ENCODE results near the gene CRTC2.

Gene CRTC2

DNA sequence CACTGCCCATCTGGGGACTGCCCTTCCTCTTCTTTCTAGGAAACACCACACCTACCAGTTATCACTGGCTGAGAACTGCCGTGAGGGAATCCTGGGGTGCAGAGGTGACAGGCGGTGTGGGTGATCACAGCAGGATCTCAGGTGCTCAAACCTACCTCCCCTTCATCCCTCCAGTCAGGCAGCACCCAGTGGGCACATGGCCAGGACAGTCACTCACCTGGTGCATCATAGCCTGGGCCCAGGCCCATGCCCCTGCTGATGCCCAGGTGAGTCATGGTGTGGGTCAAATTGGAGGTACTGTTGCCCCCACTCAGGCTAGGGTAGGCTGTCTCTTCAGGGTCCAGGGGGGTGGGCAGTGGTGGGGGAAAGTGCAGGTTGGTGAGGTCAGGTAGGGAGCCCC lies 6.6 kb downstream of the CRTC2 start:
- peaks cover 67% of the 10 kb centered on the region for H3K36me3 ChIP-seq (ENCODE audit: insufficient read depth, low read length)

DNA sequence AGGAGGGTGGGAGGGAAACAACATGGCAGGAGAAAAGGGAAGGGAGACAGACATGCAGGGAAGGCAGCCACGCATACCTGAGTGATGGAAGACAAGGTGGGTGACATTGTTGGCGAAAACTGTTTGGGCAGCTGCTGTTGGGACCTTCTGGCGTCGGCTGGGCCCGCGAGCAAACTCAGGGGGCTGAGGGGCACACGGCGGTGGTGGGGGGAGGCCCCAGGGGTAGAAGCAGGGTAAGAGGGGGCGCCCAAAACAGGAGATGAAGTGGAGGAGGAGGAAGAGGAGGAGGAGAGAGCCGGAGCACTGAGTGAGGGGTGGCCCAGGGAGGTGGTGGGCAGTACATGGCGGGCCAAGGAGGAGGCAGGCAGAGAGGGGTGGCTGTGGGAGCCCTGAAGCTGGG lies 7.2 kb downstream of the CRTC2 start:
- H3K27me3 ChIP-seq (ENCODE audit: insufficient read depth, low read length), result no peaks in the 10 kb centered on the region
- no peak overlapping the region for H3K4me3 ChIP-seq (ENCODE audit: low read length)
- H2AFZ ChIP-seq (ENCODE audit: low read depth, low read length), result no peak overlapping the region
- H3K4me1 ChIP-seq (ENCODE audit: insufficient read depth, low read length), result peaks cover 7% of the 10 kb centered on the region
- H3K9me3 ChIP-seq (ENCODE audit: low read length), result no peaks in the 10 kb centered on the region
- H3K36me3 ChIP-seq (ENCODE audit: insufficient read depth, low read length), result peaks cover 67% of the 10 kb centered on the region

More for the DNA sequence above, 6.6 kb downstream of the CRTC2 start:
- Histone ChIP-seq H3K4me1 (ENCODE audit: insufficient read depth, low read length) (peaks cover 11% of the 10 kb centered on the region), H2AFZ (ENCODE audit: low read depth, low read length) (no peak overlapping the region), H3K9me3 (ENCODE audit: low read length) (no peaks in the 10 kb centered on the region), H3K4me3 (ENCODE audit: low read length) (no peak overlapping the region), H3K27me3 (ENCODE audit: insufficient read depth, low read length) (no peaks in the 10 kb centered on the region)

DNA sequence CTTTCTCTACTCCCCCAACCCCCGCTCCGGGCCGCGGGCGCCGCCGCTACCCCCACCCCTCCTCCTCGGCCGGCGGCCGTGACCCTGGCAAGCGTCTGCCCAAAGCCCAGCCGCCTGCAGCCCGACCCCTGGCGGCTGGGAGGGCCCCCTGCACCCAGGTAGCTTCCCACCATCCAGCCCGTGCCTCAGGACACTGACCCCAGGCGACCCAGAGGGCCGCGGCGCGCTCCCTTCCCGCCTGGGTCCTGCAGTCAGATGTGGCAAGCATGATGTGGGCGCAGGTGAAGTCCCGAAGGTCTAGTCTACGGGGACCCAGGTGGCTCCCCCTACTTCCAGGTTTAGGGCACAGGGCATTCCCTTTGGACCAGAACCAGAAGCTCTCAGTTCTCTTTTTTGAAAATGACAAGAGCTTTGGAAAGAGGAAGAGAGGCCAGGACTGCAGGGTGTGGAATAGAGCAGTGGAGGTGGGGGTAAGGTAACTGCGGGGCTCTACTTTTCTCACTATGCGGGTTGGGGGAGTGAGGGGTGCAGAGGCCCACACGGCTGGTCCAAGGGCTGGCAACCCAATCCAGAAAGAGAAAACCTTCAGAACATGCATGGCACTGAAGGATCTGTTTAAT lies 11.7 kb downstream of the CRTC2 start, which contains the start of gene DENND4B:
TSS of gene DENND4B (minus strand) at position 97 of the 620 bp plus-strand sequence. CDS start 2,344 bp downstream, outside the sequence.
- Histone ChIP-seq H3K36me3 (ENCODE audit: insufficient read depth, low read length) (peaks cover 62% of the 10 kb centered on the region), H2AFZ (ENCODE audit: low read depth, low read length) (peak within 1 kb of the TSS; percentile 89), H3K4me1 (ENCODE audit: insufficient read depth, low read length) (peaks cover 16% of the 10 kb centered on the region), H3K9me3 (ENCODE audit: low read length) (no peaks in the 10 kb centered on the region), H3K4me3 (ENCODE audit: low read length) (peak within 1 kb of the TSS; percentile 63), H3K27me3 (ENCODE audit: insufficient read depth, low read length) (no peaks in the 10 kb centered on the region)

DNA sequence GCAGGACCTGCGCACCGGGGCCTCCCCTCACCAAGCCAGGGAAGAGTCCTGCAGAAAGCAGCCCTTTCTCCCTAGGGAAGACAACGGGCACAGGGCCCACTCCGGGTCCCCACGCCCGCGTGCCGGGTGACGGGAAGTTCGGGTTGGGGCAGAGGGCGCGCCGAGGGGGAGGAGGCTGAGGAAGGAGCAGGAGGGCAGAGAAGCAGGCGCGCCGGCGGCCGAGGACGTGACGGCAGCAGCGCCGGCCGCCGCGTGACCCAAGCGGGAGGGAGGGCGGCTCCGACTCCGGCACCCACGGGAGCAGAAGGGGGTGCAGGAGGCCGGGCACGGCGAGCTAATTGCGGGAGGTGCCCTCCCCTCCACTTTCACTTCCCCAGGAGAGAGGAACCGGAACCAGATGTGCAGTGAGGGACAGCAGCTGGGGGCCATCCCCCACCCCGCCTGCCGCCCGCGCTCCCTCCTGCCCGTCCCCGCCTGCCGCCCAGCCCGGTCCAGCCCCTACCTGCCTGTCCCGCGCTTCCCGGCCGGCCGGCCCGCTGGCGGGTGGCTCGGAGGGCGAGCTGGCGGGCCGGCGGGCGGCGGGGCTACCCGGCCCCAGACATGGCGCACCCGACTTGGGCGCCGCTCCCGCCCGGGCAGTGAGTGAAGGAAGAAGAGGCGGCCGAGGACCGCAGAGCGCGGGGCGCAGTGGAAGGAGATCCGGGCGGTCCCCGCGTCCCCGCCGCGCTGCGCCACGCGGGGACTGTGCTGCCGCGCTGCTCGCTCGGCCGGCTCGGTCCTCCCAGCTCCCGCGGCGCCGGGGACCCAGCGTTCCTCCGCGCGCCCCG lies 12.4 kb downstream of the CRTC2 start:
- peaks cover 61% of the 10 kb centered on the region for H3K36me3 ChIP-seq (ENCODE audit: insufficient read depth, low read length)
- no peaks in the 10 kb centered on the region for H3K9me3 ChIP-seq (ENCODE audit: low read length)
- H2AFZ ChIP-seq (ENCODE audit: low read depth, low read length), result peak overlapping the region; percentile 89

DNA sequence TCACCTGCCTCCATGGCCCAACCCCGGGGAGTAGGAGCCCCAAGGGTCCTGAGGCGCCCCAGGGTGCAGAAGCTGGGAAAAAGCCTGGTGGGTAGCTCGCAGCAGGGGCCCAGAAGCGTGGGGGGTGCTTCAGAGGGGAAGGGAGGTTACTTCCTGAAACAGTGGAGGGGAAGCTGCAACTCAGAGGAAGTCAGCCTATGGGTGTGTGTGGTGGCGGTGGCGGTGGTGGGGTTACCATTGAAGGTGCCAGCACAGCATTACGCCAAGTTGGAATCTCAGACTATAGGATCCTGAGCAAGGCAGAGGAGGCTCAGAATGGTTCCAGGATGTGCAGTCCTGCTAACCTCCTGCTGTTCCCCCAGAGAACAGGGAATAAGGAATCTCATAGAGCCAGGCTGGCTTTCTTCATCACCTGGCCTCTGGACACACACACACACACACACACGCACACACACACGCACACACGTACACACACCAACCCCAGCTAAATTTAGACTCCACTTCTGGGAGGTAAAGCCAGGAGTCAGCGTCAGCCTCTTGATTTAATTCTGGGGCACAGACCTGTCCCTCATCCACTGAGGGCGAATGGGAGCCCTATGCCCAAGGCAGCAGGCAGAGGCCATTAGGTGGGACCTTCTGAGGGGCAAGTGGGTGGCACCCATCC lies 13.1 kb downstream of the CRTC2 start:
- H3K4me1 ChIP-seq (ENCODE audit: insufficient read depth, low read length), result peaks cover 16% of the 10 kb centered on the region
- no peak overlapping the region for H2AFZ ChIP-seq (ENCODE audit: low read depth, low read length)
- H3K36me3 ChIP-seq (ENCODE audit: insufficient read depth, low read length), result peaks cover 61% of the 10 kb centered on the region
- no peaks in the 10 kb centered on the region for H3K9me3 ChIP-seq (ENCODE audit: low read length)
- H3K4me3 ChIP-seq (ENCODE audit: low read length), result peak overlapping the region; percentile 63
- H3K27me3 ChIP-seq (ENCODE audit: insufficient read depth, low read length), result no peaks in the 10 kb centered on the region

More for the DNA sequence above, 12.4 kb downstream of the CRTC2 start:
- Histone ChIP-seq H3K4me1 (ENCODE audit: insufficient read depth, low read length) (peaks cover 16% of the 10 kb centered on the region), H3K27me3 (ENCODE audit: insufficient read depth, low read length) (no peaks in the 10 kb centered on the region), H3K4me3 (ENCODE audit: low read length) (peak overlapping the region; percentile 63)

DNA sequence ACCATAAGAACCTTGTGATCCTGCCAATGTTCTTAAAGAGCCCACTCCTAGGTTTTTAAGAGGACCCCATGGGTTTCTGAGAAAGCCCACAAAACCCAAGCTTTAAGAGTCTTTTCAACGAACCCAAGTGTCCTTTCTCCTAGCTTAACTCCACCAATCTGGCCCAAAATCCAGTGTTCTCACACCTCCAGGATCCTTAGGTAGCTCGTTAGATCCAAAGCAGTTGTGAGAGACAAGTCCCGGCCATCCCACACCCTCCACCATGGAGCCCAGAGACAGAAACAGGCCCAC lies 13.6 kb downstream of the CRTC2 start:
- Histone ChIP-seq H3K27me3 (ENCODE audit: insufficient read depth, low read length) (no peaks in the 10 kb centered on the region), H3K4me3 (ENCODE audit: low read length) (no peak overlapping the region), H3K36me3 (ENCODE audit: insufficient read depth, low read length) (peaks cover 61% of the 10 kb centered on the region)

DNA sequence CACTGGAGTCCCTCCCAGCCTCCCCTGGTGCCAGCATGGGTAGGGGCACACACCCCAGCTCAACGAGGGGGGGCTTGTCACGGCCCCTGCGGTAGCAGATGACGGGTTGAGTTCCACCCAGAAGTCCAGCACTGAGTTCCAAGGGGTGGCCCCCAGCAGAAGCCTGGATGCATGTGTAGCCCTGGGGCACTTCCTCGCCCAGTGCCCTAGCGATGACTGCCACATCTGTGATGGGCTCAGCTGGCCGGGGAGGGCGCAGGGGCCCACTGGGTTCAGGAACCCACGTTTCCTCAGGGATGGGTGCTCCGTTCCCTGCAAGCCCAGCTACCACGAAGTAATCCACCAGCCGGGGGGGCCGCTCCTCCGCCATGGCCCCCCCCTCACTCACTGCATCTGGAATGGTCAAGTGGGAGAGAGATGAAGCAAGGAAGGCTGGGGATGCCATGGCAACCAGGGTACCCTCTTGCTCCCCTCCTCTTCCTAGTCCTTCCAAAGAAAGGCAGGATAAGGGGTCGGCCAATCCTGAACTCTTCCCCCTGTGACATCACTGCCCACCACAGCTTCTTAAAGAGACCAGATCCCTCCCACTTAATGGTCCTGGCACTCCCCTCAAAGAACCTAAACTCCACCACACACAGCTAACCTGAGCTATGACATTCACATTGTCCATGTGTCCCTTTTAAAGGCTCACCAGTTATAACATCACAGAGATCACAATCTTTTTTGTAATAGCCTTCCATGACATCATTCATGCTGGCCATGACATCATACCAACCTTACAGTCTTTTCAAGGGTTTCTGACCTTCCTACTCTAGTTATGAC lies 14.2 kb downstream of the CRTC2 start:
- Histone ChIP-seq H3K9me3 (ENCODE audit: low read length) (no peaks in the 10 kb centered on the region), H3K27me3 (ENCODE audit: insufficient read depth, low read length) (no peaks in the 10 kb centered on the region), H3K36me3 (ENCODE audit: insufficient read depth, low read length) (peaks cover 64% of the 10 kb centered on the region), H2AFZ (ENCODE audit: low read depth, low read length) (no peak overlapping the region), H3K4me1 (ENCODE audit: insufficient read depth, low read length) (peaks cover 16% of the 10 kb centered on the region), H3K4me3 (ENCODE audit: low read length) (no peak overlapping the region)

More for the DNA sequence above, 13.6 kb downstream of the CRTC2 start:
- H3K9me3 ChIP-seq (ENCODE audit: low read length), result no peaks in the 10 kb centered on the region
- peaks cover 16% of the 10 kb centered on the region for H3K4me1 ChIP-seq (ENCODE audit: insufficient read depth, low read length)
- no peak overlapping the region for H2AFZ ChIP-seq (ENCODE audit: low read depth, low read length)

DNA sequence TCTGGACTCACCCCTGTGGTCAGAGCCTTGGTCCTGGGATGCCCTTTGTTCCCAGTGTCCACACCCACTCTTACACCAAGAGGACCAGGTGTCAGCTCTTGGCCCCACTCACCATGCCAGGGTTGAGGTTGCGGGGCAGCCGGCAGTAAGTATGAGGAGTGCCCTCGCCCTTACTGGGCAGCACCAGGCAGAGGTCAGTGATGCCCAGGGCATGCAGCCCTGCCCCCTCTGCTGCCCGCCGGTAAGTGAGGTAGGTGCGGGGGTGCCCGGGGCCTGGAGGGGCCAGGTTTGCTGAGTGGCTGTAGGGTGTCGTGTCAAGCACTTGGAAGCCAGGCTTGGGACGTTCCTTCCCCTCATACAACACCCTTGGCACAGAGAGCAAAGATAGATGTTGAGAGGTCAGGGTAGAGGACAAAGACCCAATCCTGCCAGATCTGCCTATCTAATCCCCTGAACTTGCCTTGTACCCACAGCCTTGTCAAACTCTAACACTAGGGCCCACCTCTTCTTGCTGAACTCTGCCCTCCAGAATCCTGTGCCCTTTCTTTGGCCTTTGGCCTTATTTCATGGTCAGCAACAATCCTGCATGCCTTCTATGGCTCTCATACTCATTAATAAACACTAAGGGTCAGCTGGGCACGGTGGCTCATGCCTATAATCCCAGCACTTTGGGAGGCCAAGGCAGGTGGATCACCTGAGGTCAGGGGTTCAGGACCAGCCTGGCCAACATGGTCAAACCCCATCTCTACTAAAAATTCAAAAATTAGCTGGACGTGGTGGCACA lies 15.5 kb downstream of the CRTC2 start:
- H2AFZ ChIP-seq (ENCODE audit: low read depth, low read length), result no peak overlapping the region
- no peaks in the 10 kb centered on the region for H3K27me3 ChIP-seq (ENCODE audit: insufficient read depth, low read length)
- no peak overlapping the region for H3K4me3 ChIP-seq (ENCODE audit: low read length)
- H3K36me3 ChIP-seq (ENCODE audit: insufficient read depth, low read length), result peaks cover 55% of the 10 kb centered on the region
- H3K4me1 ChIP-seq (ENCODE audit: insufficient read depth, low read length), result peaks cover 16% of the 10 kb centered on the region
- H3K9me3 ChIP-seq (ENCODE audit: low read length), result no peaks in the 10 kb centered on the region

DNA sequence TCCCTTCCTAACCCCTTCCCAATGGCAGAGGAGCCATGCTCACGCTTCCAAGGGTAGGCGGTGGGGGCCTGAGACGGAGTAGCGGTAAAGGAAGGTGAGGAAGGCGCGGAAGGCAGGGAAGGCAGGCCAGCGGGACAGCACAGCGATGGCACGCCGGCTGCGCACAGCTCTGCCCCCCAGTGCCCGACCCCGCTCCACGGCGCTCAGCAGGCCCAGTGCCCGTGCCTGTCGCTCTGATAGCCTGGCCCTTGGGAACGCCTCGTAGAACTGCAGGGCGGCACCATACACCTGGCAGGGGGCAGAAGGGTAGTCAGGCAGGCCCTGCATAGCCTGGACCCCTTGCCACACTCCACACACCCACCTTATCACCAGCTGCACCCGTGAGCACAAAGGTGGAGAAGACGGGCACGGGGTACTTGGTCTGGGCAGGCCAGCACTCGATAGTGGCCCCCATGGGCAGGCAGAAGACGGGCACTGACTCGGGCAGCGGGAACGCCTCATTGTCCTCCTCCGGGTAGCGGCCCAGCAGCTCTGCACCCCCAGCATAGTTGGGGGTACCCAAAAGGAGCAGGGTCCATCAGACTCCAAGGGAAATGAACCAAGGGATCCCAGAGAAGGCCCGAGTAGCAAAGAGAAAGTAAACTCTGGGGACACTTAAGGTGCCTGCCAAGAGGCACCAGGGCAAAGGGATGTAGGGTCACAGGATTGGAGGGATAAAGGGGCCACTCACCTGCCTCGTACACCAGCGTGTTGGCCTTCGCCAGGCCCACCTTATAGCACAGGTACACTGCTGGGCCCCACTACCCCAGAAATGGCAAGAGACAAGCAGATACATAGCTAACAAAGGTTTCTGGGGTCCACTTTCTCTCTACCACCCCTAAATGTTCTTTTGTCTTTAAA lies 16.3 kb downstream of the CRTC2 start:
- Histone ChIP-seq H3K27me3 (ENCODE audit: insufficient read depth, low read length) (no peaks in the 10 kb centered on the region), H3K4me3 (ENCODE audit: low read length) (no peak overlapping the region), H3K4me1 (ENCODE audit: insufficient read depth, low read length) (peaks cover 16% of the 10 kb centered on the region), H3K9me3 (ENCODE audit: low read length) (no peaks in the 10 kb centered on the region), H3K36me3 (ENCODE audit: insufficient read depth, low read length) (peaks cover 57% of the 10 kb centered on the region), H2AFZ (ENCODE audit: low read depth, low read length) (no peak overlapping the region)

DNA sequence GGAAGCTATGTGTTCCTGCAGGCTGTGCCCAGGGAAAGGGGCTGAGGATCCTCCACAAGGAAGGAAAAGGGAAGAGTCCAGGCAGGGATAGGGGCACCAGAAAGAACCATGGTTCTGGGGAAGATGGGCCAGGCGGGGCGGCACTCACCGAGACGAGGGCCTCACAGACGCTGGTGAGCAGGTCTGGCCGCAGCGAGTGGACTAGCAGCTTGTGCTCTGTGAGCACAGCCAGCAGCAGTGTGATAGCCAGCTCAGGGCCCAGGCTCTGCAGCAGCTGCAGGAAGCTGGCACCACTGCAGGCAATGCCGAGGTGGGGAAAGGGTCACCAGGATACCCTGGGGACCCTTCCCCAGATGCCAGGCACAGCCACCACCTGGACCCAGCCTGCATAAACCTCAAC lies 17.7 kb downstream of the CRTC2 start:
- Histone ChIP-seq H3K36me3 (ENCODE audit: insufficient read depth, low read length) (peaks cover 65% of the 10 kb centered on the region), H2AFZ (ENCODE audit: low read depth, low read length) (no peak overlapping the region), H3K27me3 (ENCODE audit: insufficient read depth, low read length) (no peaks in the 10 kb centered on the region), H3K4me1 (ENCODE audit: insufficient read depth, low read length) (peaks cover 11% of the 10 kb centered on the region), H3K9me3 (ENCODE audit: low read length) (no peaks in the 10 kb centered on the region), H3K4me3 (ENCODE audit: low read length) (no peak overlapping the region)

DNA sequence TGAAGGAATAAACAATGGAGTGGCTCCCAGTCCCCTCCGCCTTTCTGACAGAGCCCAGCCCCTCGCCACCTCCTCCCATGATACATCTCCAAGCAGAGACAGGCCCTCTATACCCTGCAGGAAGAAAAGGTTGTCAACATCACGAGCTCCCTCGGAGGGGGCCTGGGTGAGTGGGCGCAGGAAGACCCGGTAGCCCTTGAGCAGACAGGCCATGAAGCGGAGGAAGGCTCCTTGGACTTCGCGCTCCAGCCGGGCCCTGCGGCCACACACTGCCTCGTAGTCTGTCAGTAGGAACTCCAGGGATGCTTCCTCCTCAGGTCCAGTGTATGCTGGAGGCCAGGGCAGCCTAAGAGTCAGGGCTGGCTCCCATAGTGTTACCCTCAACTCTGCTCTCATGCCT lies 18.9 kb downstream of the CRTC2 start:
- Histone ChIP-seq H3K4me3 (ENCODE audit: low read length) (no peak overlapping the region), H3K4me1 (ENCODE audit: insufficient read depth, low read length) (no peaks in the 10 kb centered on the region), H2AFZ (ENCODE audit: low read depth, low read length) (no peak overlapping the region), H3K27me3 (ENCODE audit: insufficient read depth, low read length) (no peaks in the 10 kb centered on the region), H3K36me3 (ENCODE audit: insufficient read depth, low read length) (peaks cover 73% of the 10 kb centered on the region), H3K9me3 (ENCODE audit: low read length) (no peaks in the 10 kb centered on the region)
